Measurements from ENCODE around the gene ISG20L2. TPM values are rescaled to one million over a fixed set of nuclear protein-coding genes. Genes with fewer than 3 reads are reported as not detected.

The ISG20L2 gene
- total RNA-seq, 1 donor from 2014 or later, result 33.0 TPM

DNA sequence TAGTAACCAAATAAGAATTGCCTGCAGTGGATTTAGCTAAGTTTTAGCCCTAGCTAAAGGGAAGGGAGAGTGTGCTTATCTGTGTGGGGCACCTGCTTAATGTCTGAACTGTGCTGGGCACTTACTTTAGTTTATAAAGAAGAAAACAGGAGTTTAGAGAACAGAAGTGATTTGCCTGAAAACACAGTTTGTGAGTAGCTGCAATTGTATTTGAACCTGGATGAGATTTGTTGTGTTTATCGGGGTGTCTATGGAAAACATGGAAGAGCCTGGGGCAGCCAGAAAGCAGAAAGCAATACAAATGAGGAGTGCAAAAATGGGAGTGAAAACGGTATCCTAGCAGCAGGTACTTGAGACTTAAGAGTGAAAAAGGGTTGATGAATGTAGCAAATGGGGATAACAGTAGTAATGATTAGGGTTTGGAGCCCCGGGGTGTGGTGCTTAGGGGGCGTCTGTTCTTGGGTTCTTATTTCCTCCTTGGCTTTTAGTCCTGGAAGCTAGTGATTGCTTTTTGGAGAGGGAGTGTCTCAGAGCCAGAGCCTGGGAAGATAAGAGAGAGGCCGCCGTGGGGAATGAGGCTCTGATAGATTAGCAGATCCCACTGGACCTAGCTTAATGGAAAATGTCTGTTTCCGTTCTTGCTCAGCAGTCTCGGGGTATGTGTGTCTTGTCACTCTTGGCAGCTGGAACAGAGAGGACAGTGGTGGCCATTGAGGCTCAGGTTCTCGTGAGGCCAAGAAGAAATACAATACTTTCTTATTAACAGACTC is 44.3 kb upstream of the ISG20L2 start:
- no peaks in the 10 kb centered on the region for H3K9me3 Mint-ChIP-seq (ENCODE audit: unreplicated experiment)
- H3K27ac Mint-ChIP-seq (ENCODE audit: unreplicated experiment), result peak overlapping the region; percentile 36
- peaks cover 53% of the 10 kb centered on the region for H3K4me1 Mint-ChIP-seq (ENCODE audit: unreplicated experiment)
- H3K27me3 Mint-ChIP-seq (ENCODE audit: unreplicated experiment), result no peaks in the 10 kb centered on the region
- TF ChIP-seq, protein P1, sequence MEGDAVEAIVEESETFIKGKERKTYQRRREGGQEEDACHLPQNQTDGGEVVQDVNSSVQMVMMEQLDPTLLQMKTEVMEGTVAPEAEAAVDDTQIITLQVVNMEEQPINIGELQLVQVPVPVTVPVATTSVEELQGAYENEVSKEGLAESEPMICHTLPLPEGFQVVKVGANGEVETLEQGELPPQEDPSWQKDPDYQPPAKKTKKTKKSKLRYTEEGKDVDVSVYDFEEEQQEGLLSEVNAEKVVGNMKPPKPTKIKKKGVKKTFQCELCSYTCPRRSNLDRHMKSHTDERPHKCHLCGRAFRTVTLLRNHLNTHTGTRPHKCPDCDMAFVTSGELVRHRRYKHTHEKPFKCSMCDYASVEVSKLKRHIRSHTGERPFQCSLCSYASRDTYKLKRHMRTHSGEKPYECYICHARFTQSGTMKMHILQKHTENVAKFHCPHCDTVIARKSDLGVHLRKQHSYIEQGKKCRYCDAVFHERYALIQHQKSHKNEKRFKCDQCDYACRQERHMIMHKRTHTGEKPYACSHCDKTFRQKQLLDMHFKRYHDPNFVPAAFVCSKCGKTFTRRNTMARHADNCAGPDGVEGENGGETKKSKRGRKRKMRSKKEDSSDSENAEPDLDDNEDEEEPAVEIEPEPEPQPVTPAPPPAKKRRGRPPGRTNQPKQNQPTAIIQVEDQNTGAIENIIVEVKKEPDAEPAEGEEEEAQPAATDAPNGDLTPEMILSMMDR (IDR thresholded peaks at IDR 0.05), result no peak
- peaks cover 11% of the 10 kb centered on the region for H3K36me3 Mint-ChIP-seq (ENCODE audit: unreplicated experiment)
- no peak overlapping the region for H3K4me3 Mint-ChIP-seq (ENCODE audit: unreplicated experiment)
- no peak for DNase-seq (ENCODE audit: extremely low spot score, unreplicated experiment)

DNA sequence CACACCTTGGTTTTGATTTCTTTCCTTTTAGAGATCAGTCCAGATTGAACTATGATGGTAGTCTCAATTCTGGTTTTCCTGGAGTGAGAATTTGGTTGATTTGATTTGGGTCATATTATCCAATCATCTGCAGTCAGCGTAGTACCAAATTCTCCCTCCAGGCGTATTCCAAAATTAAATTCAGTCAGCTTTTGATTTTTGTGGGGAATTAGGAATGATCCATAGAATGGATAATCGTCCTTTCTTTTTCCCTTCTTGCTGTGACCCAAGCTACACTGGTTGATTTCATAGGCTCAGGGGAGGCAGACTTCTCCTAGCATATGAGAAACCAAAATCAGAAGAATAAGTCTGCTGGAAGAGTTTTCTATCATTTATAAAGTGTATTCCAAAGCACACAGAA is 43.7 kb upstream of the ISG20L2 start:
- H3K4me3 Mint-ChIP-seq (ENCODE audit: unreplicated experiment), result no peak overlapping the region
- H3K9me3 Mint-ChIP-seq (ENCODE audit: unreplicated experiment), result no peaks in the 10 kb centered on the region
- DNase-seq (ENCODE audit: extremely low spot score, unreplicated experiment), result no peak
- H3K36me3 Mint-ChIP-seq (ENCODE audit: unreplicated experiment), result peaks cover 11% of the 10 kb centered on the region
- peaks cover 48% of the 10 kb centered on the region for H3K4me1 Mint-ChIP-seq (ENCODE audit: unreplicated experiment)
- TF ChIP-seq, protein P1 (IDR thresholded peaks at IDR 0.05), result no peak
- no peaks in the 10 kb centered on the region for H3K27me3 Mint-ChIP-seq (ENCODE audit: unreplicated experiment)
- no peak overlapping the region for H3K27ac Mint-ChIP-seq (ENCODE audit: unreplicated experiment)

DNA sequence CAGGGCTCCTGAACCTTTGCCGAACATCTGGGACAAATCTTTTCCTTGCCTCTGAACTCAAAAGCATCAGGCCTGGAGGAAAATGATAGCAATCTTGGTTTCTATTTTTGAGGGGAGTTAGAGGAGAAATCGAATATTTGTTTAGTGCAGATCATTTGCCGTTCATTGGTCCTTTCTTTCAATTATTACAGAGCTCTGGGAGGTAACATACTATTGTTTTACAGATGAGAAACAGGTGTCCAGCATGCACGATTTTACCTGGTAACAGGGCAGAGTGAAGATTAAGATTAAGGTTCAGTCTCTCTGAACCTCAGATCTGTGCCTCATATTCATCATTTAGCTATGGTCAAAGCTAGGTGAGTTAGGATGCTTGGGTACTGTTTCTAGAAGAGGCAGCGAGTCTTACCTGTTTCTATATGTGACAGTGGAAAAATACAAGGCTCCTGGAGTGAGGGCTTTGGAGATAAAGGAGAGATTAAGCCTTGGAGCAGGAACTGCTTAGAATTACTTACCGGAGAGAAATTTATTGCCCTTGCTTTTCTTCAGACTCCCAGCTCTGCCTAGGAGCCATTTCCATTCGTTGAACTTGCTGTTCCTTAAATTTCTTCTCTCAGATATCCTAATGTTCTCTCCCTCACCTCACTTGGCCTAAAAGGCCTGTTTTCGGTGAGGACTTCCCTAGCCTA is 40.2 kb upstream of the ISG20L2 start:
- DNase-seq (ENCODE audit: extremely low spot score, unreplicated experiment), result no peak
- Mint-ChIP-seq H3K36me3 (ENCODE audit: unreplicated experiment) (peaks cover 10% of the 10 kb centered on the region), H3K9me3 (ENCODE audit: unreplicated experiment) (no peaks in the 10 kb centered on the region), H3K4me3 (ENCODE audit: unreplicated experiment) (no peak overlapping the region), H3K27ac (ENCODE audit: unreplicated experiment) (no peak overlapping the region), H3K4me1 (ENCODE audit: unreplicated experiment) (peaks cover 48% of the 10 kb centered on the region), H3K27me3 (ENCODE audit: unreplicated experiment) (no peaks in the 10 kb centered on the region)
- TF ChIP-seq, protein P1 (IDR thresholded peaks at IDR 0.05), result no peak

DNA sequence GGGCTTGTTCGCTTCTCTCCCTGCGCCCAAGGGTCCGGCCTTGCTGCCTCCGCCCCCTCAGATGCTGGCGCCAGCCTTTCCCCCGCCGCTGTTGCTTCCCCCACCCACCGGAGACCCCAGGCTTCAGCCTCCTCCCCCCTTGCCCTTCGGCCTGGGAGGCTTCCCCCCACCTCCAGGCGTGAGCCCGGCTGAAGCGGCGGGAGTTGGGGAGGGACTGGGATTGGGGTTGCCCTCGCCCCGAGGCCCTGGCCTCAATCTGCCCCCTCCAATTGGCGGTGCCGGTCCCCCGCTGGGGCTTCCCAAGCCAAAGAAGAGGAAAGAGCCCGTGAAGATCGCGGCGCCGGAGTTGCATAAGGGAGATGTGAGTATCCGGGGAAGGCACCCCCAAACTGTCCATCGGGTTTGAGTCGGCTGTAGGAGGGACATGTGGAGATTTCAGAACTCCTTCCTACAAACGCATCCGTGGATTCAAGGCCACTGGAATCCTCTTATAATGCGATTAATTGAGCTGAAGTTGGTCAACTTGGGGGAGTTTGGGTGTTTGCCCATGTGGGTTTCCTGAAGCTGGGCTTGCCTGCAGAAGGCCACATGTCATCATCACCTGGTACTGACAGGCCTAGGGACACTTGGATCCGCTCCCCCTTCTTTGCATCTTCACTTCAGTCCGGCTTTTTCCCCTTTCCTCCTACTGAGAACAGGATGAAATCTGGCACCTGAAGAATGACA is 39.5 kb upstream of the ISG20L2 start:
- no peaks in the 10 kb centered on the region for H3K27me3 Mint-ChIP-seq (ENCODE audit: unreplicated experiment)
- H3K4me3 Mint-ChIP-seq (ENCODE audit: unreplicated experiment), result no peak overlapping the region
- no peak for DNase-seq (ENCODE audit: extremely low spot score, unreplicated experiment)
- no peaks in the 10 kb centered on the region for H3K9me3 Mint-ChIP-seq (ENCODE audit: unreplicated experiment)
- TF ChIP-seq, protein P1 (IDR thresholded peaks at IDR 0.05), result no peak
- H3K36me3 Mint-ChIP-seq (ENCODE audit: unreplicated experiment), result peaks cover 6% of the 10 kb centered on the region
- no peak overlapping the region for H3K27ac Mint-ChIP-seq (ENCODE audit: unreplicated experiment)
- peaks cover 47% of the 10 kb centered on the region for H3K4me1 Mint-ChIP-seq (ENCODE audit: unreplicated experiment)
